HG02642 (cell line): Measurements from ENCODE around the gene BORCS5.

Experiments
- ATAC-seq: cut with Tn5 transposase; IDR thresholded peaks from one replicate; pipeline ENCODE4 v1.9.1; 2021; ENCODE audit warnings: mild to moderate bottlenecking; ENCODE audit not compliant: unreplicated experiment, poor library complexity

The BORCS5 gene

DNA sequence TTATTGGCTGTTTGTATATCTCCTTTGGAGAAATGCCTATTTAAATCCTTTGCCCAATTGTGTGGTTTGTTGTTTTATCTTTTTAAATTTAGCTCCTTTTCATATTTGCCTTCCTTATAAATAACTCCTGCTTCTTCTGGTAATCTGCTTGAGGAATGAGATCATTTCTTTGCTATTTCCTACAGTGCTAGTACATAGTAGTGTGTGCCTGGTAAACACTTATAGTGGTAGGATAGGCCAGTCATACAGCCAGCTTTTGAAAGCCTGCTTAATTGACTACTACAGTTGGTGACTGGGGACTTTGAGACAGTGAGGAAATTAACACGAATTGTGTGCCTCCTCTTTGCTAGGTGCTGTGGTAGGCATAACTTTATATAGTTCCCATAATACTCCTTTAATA lies 68.7 kb downstream of the BORCS5 start:
- ATAC-seq = no peak

DNA sequence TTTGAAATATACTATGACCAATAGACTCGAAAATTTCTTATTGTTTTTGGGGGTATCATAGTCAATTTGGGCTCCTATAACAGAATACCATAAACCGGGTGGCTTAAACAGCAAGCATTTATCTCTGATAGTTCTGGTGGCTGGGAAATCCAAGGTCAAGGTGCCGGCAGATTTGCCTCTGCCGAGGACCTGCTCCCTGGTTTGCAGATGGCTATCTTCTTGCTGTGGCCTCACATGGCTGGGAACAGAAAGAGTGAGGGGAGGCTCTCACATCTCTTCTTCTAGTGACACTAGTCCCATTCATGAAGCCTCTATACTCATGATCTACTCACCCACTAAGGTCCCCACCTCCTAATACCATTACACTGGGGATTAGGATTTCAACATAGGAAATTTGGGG lies 70.7 kb downstream of the BORCS5 start:
- no peak for ATAC-seq

DNA sequence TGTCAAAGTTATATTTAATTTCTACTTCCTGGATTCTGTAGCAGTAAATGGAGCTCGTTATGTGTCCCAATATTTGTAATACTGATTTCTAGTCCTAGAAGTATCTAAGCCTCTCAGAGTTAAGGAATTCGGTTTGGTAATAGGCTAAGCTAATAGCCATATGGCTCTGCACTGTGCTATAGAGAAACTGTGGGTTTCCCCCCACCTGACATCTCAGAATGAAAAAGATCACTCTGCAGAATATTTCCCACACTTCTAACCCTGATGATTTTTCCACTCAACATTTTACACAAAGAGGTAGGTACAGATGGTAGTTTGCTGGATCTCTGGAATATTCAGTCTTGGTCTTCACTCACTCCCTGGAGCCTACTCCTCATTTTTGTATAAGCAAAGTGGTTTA lies 71.2 kb downstream of the BORCS5 start:
- ATAC-seq = no peak

DNA sequence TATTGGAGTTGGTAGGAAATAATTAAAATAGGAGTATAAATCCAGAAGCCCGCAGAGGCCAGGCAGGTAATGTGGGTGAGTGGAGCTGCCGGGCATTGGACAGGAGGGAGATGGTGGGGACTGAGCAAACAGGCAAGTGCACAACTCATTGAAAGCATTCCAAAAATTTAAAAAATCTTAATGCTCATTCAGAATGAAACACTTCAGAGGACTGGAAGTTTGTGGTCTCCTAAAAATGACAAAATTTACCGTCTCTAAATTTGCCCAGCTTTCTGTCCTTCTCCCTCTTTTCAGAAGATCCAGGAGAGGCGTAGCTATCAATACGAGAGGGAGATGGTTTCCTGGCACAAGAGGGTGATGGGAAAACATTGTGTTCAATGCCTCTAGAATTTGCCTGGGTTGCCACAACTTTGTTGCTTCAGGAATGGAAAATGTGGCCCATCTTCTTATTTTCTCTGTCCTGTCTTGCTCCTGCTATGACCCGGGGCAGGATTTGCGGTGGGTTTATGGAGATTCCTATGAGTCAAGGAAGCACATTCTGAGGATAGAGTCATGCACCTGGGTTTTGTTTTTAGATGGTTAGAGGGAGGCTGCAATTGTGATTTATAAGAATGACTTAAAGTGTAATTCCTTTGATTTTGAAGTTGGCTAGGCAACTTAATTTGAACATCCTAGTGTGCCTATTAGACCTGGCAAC lies 72.2 kb downstream of the BORCS5 start:
- no peak for ATAC-seq

DNA sequence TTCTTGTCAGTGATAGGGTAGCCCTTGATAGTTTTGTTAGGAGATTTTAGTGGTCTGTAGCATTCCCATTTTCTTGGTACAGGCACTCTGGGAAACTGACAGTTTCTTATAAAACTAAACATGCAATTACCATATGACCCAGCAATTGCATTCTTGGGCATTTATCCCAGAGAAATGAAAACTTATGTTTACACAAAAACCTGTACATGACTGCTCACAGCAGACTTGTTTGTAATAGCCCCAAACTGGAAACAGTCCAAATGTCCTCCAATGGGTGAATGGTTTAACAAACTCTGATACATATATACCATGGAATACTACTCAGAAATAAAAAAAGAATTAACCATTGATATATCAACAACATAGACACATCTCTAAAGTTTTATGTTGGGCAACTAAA lies 75.5 kb downstream of the BORCS5 start:
- ATAC-seq = no peak

DNA sequence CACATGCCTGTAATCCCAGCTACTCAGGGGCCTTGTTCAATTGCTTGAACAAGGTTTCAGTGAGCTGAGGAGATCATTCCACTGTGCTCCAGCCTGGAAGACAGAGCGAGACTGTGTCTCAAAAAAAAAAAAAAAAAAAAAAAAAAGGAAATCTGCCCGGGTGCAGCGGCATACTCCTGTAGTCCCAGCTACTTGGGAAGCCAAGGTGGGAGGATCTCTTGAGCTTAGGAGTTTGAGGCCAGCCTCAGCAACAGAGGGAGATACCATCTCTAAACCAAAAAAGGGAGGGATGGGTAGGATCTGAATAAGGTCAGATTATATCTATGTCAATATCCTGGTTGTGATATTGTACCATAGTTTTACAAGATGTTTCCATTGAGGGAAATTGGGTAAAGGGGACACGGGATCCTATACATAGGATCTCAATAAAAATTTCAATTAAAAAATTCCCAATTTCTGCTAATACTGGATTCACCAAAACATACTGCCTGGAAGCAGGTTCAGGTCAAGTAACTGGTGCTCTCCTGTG lies 76.4 kb downstream of the BORCS5 start:
- ATAC-seq = no peak

DNA sequence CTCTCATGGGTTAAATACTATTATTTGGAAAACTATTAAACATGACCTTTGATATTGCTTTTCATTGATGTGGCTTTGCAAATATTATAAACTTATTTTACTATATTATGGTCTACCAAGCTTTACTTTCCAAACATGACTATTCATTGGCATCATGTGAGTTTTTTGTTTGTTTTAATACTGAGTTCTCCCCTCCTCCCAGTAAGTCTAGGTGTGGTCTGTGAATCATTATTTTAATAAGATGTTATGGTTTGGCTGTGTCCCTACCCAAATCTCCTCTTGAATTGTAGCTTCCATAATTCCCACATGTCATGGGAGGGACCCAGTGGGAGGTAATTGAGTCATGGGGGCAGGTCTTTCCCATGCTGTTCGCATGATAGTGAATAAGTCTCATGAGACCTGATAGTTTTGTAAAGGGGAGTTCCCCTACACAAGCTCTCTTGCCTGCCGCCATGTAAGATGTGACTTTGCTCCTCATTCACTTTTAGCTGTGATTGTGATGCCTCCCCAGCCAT lies 80.0 kb downstream of the BORCS5 start:
- no peak for ATAC-seq

DNA sequence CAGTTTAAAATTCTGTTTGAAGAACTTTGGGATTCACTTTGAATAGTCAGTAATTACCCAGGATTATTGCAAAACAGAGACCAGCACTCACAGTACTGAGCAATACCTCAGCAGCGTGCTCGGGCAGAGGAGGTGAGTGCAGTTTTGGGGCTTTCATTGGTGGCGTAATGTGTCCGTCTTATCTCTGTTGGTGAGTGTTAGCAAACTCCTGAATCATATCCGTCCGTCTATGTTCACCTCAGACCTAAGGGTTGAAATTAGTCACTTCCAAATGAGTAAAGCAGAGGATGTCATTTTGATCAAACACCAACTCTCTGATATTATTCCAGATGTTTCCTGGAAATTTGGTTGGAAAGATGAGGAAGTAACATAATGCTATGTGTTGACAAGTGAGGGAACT lies 82.8 kb downstream of the BORCS5 start:
- no peak for ATAC-seq

DNA sequence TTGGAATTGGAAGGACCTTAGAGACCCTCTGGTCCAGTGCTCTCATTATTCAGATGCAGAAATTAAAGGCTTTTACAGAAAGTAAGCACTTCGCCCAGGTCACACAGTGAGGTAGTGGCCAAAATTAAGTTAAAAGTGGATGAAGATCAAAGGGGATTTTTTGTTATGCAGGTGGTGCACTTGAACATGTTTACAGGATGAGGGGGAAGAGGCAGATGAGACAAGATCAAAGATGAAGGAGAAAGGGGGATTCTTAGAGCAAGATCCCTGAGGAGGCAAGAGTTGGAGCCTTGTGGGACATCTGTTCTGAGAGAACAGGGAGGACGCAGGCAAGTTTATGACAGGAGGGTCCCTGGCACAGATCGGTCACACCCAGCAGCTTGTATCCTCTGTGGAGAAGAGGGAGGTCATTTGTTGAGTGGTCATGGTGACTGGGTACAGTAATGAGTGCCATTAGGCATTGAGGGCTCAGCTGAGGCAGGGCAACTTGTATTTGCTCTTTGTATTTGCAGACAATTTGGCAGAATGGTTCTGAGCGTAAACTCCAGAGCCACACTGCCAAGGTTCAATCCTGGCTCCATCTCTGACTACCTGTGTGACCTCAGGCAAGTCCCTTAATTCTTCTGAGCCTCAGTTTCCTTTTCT lies 84.0 kb downstream of the BORCS5 start:
- ATAC-seq = no peak

DNA sequence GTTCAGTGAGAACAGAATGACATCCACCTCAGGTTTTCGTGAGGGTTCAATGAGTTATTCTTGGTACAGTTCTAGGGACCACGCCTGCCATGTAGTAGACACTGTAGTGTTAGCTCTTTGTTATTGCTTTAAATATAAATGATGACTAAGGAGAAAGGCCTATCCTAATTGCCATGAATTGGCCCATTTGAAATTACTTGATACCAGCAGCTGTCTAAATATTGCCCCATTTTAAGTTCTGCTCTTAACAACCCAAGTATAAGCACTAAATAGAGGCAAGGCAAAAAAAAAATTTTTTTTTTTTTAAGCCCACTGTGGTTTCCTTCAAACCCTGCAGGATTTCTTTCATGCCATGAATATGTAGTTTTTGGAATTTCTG lies 84.5 kb downstream of the BORCS5 start:
- no peak for ATAC-seq

DNA sequence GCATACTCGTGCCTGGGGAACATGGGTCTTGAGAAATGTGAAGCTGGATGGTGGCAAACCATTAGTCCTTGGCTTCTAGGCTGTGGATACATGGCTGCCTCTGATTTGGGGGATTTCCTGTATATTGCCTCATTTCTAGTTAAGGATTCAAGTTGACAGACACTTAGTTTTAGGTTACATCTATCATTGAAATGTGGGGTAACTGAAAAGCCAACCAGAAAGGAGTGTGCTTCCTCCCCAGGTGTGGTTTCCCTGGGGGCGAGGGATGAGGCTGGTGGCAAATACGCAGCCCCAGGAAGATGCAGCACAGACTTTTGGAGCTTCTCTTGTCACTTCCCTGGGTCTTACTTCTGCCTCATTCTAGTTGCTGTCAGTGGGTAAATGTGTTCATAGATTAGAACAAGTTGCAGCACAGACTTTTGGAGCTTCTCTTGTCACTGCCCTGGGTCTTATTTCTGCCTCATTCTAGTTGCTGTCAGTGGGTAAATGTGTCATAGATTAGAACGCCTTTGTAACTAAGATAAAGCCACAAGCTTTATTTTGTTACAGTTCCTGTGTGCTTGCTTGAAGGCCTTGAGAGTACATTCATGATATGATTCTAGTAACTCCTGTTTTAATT lies 85.1 kb downstream of the BORCS5 start:
- no peak for ATAC-seq

DNA sequence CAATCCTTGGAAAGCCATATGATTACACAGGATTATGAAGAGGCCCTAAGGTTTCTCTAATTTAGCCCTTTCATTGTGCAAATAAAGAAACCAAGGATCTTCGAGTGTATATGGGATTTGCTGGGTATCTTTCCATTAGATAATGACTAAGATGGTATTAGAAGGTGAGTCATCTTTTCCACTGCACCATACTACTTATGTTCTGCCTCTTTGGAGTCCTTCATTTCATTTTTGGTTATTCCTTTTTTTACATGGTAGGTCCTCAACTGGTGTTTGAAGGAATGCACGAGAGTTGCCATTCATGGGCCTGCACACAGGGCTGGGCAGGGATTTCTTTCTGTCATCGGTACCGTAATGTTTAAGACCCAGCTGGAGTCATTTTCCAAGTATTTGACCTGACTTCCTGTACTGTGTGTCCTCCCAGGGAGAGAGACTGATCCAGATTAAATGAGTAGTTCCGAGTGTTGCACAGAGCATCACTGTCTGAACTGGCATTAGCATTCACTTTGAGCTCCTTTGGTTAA lies 85.7 kb downstream of the BORCS5 start:
- ATAC-seq = no peak

DNA sequence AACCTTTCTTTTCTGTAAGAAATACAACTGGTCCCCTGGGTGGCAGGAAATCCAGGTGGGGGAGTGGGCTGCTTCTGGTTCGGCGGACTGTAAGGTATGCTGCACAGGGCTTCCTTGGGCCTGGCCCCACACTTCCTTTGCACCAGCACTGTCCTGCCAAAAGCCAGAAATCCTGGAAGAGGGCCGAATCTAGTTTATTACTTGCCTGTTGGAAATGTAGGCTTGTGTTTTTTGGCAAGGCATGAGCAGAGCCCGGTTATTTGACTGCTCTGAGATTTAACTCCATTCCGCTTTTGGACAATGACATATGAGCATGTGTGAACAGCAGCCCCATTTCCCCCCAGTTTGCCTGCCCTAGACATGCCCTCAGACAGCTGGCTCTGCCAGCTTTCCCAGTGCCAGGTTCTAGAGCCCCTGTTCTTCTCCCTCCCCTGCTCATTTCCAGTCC lies 86.6 kb downstream of the BORCS5 start:
- ATAC-seq = no peak

DNA sequence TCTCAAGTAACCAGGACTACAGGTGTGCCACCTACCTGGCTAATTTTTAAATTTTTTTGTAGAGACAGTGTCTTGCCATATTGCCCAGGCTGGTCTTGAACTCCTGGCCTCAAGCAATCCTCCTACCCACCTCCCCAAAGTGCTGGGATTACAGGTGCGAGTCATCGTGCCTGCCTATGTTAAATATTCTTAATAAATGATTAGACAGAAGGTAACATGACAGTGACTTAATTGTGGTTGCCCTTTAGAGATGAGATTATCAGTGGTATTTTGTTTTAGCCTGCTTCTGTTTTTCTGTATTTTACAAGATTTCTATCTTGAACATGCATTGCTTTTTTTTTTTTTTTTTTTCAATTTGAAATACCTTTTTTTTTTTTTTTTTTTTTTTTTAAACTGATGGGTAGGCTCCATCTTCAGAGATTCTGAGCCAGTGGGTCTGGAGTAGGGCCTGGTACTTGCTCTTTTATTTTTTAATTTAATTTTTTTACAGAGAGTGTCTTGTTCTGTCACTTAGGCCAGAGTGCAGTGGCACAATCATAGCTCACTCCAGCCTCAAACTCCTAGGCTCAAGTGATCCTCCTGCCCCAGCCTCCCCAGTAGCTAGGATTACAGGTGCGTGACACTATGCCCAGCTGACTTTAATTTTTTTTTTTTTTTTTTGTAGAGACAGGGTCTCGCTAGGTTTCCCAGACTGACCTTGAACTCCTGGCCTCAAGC lies 88.4 kb downstream of the BORCS5 start:
- no peak for ATAC-seq

DNA sequence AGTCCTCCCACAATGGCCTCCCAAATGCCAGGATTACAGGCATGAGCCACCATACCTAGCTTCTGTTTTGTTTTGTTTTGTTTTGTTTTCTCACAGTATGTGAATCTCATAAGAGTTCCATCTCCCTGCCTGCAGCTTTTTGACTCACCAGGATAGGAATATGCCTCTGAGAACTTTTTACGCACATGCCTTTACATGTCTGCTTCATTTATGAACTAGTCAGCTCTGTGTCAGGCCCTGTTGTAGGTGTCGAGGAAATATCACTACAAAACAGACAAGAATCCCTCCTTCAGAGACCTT lies 89.0 kb downstream of the BORCS5 start:
- no peak for ATAC-seq

DNA sequence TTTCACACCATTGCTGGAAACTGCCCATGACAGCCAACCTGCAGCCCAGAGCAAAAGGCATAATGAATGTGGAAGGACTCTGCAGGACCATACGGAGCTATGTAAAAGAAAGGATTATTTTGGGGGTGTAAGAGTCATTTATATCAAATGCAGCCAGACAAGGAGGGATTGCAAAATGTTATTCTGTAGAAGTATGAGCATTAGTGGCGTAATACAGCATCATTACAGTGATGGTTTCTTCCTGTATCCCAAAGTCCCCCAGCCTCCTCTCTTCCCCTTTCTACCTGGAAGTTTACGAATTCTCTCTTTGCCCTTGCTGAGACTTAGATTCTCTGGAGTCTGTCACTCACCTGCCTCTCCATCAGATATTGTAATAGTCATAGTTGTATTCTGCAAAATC lies 89.9 kb downstream of the BORCS5 start:
- no peak for ATAC-seq

DNA sequence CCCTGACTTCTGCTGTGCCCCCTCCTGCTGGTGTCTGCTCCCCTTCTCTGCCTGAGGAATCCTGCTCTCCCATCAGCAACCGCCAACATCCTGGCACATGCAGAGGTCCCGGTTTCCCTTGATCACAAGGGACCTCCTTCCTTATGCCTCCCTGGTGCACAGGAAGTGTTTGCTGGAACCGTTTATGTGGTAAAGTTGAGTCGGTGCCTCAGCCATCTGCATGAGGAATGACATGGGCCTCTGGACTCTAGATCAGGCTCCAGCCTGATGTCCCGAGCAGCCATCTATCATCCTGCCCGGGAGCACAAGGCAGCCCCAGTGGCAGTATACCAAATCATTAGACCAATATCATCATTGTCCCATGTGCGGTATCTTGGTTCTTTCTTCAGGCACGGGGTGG lies 90.4 kb downstream of the BORCS5 start:
- ATAC-seq = no peak

DNA sequence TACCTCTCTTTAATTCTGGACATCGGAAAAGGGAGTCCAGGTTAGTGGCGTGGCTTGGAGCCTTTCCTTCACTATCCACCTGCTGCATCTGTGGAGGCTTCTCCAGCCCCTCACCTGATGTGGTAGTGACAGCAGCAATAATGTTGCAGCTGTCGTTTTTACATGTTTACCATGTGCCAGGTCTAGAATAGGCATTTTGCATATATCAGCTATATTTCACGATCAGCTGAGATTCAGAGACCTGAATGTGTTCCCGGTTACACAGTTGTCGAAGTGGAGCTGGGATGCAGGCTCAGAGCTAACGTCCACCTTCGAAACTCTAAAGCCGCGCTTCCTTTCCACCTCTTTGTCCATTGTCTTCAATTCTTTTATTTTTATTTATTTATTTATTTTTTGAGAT lies 91.0 kb downstream of the BORCS5 start:
- ATAC-seq = no peak

DNA sequence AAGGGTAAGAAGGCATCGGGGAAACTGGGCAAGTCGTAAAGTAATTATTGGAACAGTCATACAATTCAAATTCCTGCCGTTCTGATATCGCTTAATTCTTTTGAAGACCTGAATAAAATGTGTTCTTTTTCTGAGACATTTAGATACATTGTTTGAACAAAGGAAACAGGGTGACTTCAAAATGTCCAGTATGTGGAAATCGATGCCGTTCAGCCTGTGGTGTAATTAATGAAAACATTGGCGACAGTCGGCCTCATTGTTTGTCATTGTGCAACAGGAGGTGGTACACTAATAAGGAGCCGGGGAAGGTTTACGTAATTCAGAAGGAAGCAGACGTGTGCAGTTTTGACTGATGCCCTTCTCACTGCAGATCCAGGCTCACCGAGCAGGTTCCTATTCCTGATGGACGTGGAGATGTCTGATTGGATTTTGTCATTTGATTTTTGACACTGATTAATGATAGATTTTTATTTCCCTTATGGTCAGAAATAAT lies 92.7 kb downstream of the BORCS5 start:
- no peak for ATAC-seq

DNA sequence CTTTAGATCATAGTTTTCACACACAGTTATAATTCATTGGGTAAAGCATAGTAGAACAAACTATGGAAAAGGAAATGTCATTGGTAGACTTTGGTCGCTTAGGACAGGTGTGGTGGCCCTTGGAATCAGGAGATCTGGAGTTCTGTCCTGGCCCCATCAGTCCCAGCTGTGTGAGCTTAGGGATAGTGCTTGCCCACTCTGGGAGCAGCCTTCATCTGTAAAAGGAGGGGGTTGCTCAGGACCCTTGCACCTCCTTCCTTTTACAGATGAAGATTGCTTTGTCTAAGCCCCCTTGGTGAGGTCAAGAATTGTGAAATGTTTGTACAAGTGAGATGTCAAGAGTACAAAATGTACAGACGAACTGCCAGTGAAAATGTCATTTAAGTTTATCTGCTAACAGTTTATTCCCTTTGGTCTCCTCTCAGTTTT lies 93.2 kb downstream of the BORCS5 start:
- no peak for ATAC-seq

DNA sequence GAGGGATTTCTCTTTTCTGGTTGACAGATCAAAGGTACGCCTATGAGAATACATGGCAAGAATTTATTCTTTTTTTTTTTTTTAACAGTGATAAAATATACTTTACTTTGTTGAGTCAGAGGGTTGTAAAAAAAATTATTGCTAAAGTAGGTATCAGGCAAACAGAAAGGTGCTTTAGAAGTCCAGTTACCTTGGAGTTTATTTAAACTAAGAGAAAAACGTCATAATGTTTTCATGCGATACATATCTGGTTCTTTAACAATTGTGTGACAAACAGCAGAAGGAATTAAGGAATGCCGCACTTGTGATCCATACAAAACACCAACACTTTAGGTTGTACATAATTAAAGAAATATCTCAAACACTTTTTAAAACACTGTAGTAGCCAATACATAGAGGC lies 94.2 kb downstream of the BORCS5 start:
- ATAC-seq = no peak
